ENCODE measurements around the gene SMR3A.

DNA sequence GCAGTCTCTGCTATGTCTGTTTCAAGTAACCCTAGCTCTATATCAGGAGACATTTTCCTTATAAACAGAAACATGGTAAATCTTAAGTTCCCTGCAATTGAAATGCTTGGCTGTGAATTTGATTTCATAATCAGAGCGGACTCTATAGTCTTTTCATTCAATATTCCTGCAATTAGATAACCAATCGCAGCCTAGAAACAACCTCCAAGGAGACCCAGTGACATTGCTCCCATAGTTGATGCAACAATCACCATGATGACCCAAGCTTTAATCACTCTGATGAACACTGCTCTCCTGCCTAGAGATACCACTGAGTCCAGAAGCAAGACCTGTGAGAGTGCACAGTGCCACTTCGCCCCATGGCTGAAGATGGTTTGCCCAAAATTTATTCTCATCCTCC, 25.9 kb upstream of the SMR3A start, which contains the start of gene CABS1:
- TF ChIP-seq, protein P1, sequence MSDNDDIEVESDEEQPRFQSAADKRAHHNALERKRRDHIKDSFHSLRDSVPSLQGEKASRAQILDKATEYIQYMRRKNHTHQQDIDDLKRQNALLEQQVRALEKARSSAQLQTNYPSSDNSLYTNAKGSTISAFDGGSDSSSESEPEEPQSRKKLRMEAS (IDR thresholded peaks at IDR 0.05): no peak
- no peak for TF ChIP-seq NCOA2 (CRISPR knock-in tag; IDR thresholded peaks at IDR 0.05)
- no peak for TF ChIP-seq NCOA5 (CRISPR knock-in tag; IDR thresholded peaks at IDR 0.05)
- no peak for TF ChIP-seq POLR2A (IDR thresholded peaks at IDR 0.05; ENCODE audit: insufficient read depth in 1 of 2, low read depth in 2 of 2, low read length in 2 of 2)
- TF ChIP-seq ZNF383 (CRISPR knock-in tag; IDR thresholded peaks at IDR 0.05; ENCODE audit: borderline replicate concordance): no peak
- TF ChIP-seq, protein P2, sequence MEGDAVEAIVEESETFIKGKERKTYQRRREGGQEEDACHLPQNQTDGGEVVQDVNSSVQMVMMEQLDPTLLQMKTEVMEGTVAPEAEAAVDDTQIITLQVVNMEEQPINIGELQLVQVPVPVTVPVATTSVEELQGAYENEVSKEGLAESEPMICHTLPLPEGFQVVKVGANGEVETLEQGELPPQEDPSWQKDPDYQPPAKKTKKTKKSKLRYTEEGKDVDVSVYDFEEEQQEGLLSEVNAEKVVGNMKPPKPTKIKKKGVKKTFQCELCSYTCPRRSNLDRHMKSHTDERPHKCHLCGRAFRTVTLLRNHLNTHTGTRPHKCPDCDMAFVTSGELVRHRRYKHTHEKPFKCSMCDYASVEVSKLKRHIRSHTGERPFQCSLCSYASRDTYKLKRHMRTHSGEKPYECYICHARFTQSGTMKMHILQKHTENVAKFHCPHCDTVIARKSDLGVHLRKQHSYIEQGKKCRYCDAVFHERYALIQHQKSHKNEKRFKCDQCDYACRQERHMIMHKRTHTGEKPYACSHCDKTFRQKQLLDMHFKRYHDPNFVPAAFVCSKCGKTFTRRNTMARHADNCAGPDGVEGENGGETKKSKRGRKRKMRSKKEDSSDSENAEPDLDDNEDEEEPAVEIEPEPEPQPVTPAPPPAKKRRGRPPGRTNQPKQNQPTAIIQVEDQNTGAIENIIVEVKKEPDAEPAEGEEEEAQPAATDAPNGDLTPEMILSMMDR (CRISPR knock-in tag; IDR thresholded peaks at IDR 0.05): no peak
